ENCODE data around the gene OAS2. TPM values are rescaled to one million over a fixed set of nuclear protein-coding genes. Genes with fewer than 3 reads are reported as not detected.

OAS2 gene
- total RNA-seq, 1 donor from 2014 or later = 4.8 TPM

DNA sequence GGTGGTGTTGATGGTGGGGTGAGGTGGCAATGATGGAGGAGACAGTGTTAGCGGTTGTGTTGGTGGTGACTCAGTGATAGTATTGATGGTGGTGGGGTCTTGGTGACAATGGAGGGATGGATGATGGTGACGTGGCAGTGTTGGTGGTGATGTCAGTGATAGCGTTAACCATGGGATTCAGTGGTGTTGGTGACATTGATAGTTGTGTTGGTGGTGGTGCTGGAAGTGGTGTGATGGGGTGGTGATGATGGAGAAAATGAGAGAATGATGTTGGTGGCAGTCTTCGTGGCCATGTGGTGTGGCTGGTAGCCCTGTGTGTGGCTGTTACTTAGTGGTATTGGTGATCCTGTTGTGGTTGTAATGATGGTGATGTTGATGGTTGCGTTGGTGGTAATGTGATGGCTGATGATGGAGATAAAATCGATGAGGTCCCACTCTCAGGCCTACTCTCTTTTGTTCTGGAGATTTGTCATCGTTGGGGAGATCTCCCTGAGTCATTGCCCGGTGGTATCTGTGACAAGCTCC lies 80.8 kb downstream of the OAS2 start:
- no peaks in the 10 kb centered on the region for H3K36me3 ChIP-seq
- H3K9me3 ChIP-seq (replicated peaks) = no peaks in the 10 kb centered on the region
- H3K27me3 ChIP-seq (ENCODE audit: low read depth) = peaks cover 96% of the 10 kb centered on the region
- no peak overlapping the region for H3K4me3 ChIP-seq
- DNase-seq = no peak
- intact Hi-C loops (cut with micrococcal nuclease) = no loop called here
- H3K27ac ChIP-seq (replicated peaks) = no peak overlapping the region
- peaks cover 16% of the 10 kb centered on the region for H3K4me1 ChIP-seq
- no peak for TF ChIP-seq CTCF (IDR thresholded peaks at IDR 0.05; ENCODE audit: borderline replicate concordance)

DNA sequence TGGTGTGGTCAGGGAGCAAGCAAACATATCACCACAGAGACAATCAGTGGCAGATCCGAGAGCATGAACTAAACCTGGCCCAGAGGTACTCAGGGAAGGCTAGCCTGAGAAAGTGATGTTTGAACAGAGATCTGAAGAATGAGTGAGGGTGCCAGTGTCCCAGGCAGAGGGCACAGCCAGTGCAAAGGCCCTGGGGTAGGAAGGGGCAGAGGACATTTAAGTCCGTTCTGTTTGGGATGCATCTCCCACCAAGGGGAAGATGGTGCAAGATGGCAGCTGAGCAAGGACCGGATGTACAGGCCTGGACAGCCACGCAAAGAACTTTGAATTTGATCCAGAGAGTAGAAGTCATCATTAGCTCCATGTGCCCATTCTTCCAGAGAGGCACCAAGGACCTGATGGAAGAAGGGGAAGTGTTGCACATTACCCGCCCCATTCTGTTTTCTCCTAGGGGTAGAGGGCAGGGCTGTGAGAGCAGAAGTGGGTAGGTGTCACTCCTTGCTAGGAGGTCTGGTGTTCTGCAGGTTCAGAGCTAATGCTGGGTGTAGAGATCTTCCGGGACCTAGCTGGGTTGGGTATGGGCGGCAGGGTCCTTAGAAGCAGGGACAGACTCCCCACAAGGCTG lies 82.1 kb downstream of the OAS2 start:
- Histone ChIP-seq H3K36me3 (no peaks in the 10 kb centered on the region), H3K9me3 (replicated peaks) (no peaks in the 10 kb centered on the region), H3K4me1 (peaks cover 16% of the 10 kb centered on the region), H3K27ac (replicated peaks) (no peak overlapping the region), H3K4me3 (no peak overlapping the region), H3K27me3 (ENCODE audit: low read depth) (peaks cover 96% of the 10 kb centered on the region)
- no peak for DNase-seq
- no peak for TF ChIP-seq CTCF (IDR thresholded peaks at IDR 0.05; ENCODE audit: borderline replicate concordance)
- intact Hi-C loops (cut with micrococcal nuclease) = no loop called here

- peaks cover 96% of the 10 kb centered on the region for H3K27me3 ChIP-seq (ENCODE audit: low read depth)
Observed at GRCh38 chr12:113061061-113061694, 82.9 kb downstream of the OAS2 start.

More at GRCh38 chr12:113061061-113061694, 82.9 kb downstream of the OAS2 start:
- Histone ChIP-seq H3K9me3 (replicated peaks) (no peaks in the 10 kb centered on the region), H3K4me3 (no peak overlapping the region), H3K4me1 (peaks cover 16% of the 10 kb centered on the region), H3K27ac (replicated peaks) (no peak overlapping the region), H3K36me3 (no peaks in the 10 kb centered on the region)
- DNase-seq = no peak
- TF ChIP-seq CTCF (IDR thresholded peaks at IDR 0.05; ENCODE audit: borderline replicate concordance) = no peak
- intact Hi-C loops (cut with micrococcal nuclease) = no loop called here

Other genes with a start within 250 kb of the OAS2 start
- gene RPH3A, start 186.8 kb upstream of the OAS2 start, total RNA-seq = not detected
- gene OAS1, start 71.6 kb upstream of the OAS2 start, total RNA-seq = 4.8 TPM
- 5.4 TPM for gene OAS3, start 40.0 kb upstream of the OAS2 start, total RNA-seq
- gene DTX1, start 78.2 kb downstream of the OAS2 start, total RNA-seq = 1.5 TPM
- not detected for gene RASAL1, start 157.2 kb downstream of the OAS2 start, total RNA-seq
- gene CFAP73, start 171.2 kb downstream of the OAS2 start, total RNA-seq = not detected
- gene DDX54, start 207.0 kb downstream of the OAS2 start, total RNA-seq = 34.7 TPM
- 17.9 TPM for gene RITA1, start 207.2 kb downstream of the OAS2 start, total RNA-seq
- gene TPCN1, start 242.9 kb downstream of the OAS2 start, total RNA-seq = 153 TPM

All from left ventricle myocardium inferior (tissue), 1 donor.